Fibroblast of mammary gland (primary cell): ENCODE measurements around the gene PRKCQ.

Source experiments
- DNase-seq: peaks from one replicate; pipeline ENCODE4 v3.0.0-alpha.2; 2010; ENCODE audit warnings: low read depth
- H3K4me3 ChIP-seq: 2 replicates; pipeline ENCODE4 v1.5.1; 2011; ENCODE audit warnings: low read depth, mild to moderate bottlenecking, low read length, moderate library complexity; ENCODE audit not compliant: control insufficient read depth
- CTCF ChIP-seq: conservative IDR thresholded peaks from 2 replicates; pipeline ENCODE4 v1.5.1; 2011; ENCODE audit warnings: low read depth, low read length, inconsistent platforms; ENCODE audit not compliant: control insufficient read depth, insufficient read depth

The PRKCQ gene

DNA sequence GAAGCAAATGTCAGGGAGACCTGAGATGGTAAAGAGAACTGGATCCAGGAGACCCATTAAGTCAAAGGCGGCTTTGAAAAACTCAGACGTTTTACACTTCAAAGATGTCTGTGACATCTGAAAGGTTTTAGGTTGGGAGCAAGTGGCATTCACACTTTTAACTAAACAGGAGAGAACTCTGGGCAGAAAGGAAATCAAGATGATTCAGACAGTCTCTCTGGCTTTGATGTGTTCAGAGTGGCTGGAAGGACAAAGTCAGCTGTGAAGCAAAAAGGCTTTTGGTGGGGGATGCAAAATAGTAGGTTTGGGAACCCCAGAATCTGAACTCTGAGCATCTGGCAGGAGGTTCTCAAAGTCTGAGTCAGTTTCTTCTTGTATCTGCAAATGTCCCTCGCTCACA is 66.6 kb downstream of the PRKCQ start:
- TF ChIP-seq CTCF: no peak
- DNase-seq: no peak
- H3K4me3 ChIP-seq: no peak overlapping the region

- TF ChIP-seq CTCF: no peak
- no peak overlapping the region for H3K4me3 ChIP-seq
- no peak for DNase-seq
These were observed 67.9 kb downstream of the PRKCQ start for GRCh38 chr10:6512182-6512581.

DNA sequence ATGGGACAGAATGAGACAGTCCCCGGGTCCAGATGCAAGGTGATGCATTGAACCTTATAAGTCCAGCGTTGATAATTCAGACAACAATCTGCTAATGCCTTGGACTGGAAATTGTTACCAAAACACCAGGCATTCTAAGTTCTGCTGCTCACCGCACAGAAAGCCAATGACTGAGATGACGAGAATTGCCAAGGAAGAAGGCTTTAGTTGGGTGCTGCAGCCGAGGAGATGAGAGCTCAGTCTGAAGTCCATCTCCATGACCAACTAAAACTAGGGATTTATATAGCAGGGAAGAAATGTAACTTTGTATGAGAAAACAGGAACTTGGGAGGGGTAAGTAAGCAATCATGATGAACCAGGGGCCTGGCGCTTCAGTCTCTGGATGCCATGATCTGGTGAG is 68.7 kb downstream of the PRKCQ start:
- no peak for DNase-seq
- no peak for TF ChIP-seq CTCF
- H3K4me3 ChIP-seq: no peak overlapping the region

DNA sequence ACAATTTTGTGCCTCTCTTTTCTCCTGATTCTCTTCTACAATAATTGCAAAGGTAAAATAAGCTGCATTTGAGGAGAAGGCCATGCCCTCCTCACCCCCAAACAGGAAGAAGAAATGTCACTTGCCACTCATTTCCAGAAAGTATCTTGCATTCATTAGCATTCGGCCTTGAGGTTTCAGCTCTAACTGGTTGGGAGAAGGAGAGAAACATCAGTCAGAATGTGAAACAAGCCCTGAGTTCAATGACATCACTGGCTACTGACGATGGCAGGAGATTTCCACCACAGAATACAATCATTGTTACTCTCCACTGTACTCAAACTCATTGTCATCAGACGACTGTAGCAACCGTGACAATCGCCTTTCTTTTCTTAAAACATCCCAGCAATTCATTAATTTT is 72.8 kb downstream of the PRKCQ start:
- no peak for TF ChIP-seq CTCF
- no peak overlapping the region for H3K4me3 ChIP-seq
- DNase-seq: no peak

- TF ChIP-seq CTCF: no peak
These were observed 74.8 kb downstream of the PRKCQ start for GRCh38 chr10:6505300-6505699.

DNA sequence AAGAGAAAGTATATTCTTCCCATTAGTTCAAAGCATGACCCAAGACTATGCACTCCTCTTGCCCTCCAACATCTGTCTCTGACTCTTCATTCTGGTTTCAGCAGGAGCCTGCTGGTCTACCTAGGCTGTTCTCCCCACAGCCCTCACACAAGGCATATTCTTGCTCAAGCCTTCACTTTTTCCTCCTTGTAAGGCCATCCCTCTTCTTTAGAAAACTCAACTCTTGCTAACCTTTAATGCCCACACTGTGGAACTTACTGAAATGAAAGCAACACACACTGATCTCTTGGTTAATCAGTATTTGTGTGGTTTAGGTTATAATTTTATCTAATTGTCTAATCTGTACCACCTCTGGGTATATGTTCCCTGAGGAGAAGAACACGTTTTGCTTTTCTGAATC is 75.8 kb downstream of the PRKCQ start:
- H3K4me3 ChIP-seq: no peak overlapping the region
- no peak for DNase-seq
- no peak for TF ChIP-seq CTCF

More at GRCh38 chr10:6505300-6505699, 74.8 kb downstream of the PRKCQ start:
- no peak overlapping the region for H3K4me3 ChIP-seq
- no peak for DNase-seq

DNA sequence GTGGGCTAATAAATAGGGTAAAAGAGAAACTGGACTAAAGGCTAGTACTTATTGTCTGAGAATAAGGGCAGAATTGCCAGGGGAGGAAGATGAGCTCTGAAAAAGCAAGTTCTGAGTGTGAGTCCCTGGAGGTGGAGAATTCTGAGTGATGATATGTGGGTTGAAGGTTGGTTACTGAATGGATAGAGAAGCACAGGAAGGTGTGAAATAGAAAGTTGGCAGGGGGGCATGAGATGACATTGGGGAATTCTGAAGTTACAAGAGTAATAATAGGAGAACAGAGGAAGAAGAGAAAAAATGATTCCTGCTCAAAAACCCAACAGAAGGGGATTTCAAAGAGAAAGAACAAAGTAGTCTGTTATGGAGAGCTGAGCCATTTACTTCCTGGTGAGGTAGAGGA is 76.9 kb downstream of the PRKCQ start:
- no peak for TF ChIP-seq CTCF
- H3K4me3 ChIP-seq: no peak overlapping the region
- no peak for DNase-seq
